ENCODE results near the gene ADAMTSL5.

DNA sequence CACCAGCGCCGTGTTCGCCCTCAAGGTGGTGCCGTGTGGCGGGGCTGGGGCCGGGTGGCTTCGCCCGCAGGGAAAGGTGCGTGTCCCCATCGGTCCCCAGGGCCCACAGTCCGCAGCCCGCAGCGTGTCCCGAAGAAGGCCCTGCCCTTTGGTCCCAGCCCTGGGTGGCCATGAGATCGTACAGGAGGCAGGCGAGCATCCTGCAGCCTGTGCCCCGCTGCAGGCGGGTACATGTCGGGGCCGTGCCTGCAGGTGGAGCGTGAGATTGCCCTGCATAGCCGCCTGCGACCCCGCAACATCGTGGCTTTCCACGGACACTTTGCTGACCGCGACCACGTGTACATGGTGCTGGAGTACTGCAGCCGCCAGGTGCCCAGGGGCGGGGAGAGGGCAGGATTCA, 12.5 kb upstream of the ADAMTSL5 start:
- TF ChIP-seq, protein P1, sequence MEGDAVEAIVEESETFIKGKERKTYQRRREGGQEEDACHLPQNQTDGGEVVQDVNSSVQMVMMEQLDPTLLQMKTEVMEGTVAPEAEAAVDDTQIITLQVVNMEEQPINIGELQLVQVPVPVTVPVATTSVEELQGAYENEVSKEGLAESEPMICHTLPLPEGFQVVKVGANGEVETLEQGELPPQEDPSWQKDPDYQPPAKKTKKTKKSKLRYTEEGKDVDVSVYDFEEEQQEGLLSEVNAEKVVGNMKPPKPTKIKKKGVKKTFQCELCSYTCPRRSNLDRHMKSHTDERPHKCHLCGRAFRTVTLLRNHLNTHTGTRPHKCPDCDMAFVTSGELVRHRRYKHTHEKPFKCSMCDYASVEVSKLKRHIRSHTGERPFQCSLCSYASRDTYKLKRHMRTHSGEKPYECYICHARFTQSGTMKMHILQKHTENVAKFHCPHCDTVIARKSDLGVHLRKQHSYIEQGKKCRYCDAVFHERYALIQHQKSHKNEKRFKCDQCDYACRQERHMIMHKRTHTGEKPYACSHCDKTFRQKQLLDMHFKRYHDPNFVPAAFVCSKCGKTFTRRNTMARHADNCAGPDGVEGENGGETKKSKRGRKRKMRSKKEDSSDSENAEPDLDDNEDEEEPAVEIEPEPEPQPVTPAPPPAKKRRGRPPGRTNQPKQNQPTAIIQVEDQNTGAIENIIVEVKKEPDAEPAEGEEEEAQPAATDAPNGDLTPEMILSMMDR (conservative IDR thresholded peaks at IDR 0.05; ENCODE audit: low read depth, low read length) = no peak
- no peak for TF ChIP-seq EZH2 (IDR thresholded peaks at IDR 0.05; ENCODE audit: borderline replicate concordance, low read depth, low read length, poor library complexity, severe bottlenecking)

Data from A673 (cell line).